T-helper 2 cell treated with Interferon-gamma antibody and Interleukin-4, amounts not matched to agents 100 ng/mL and 5 ng/mL, for 36 hours (primary cell): Measurements from ENCODE around the gene SSNA1. TPM values are rescaled to one million over a fixed set of nuclear protein-coding genes. Genes with fewer than 3 reads are reported as not detected.

ENCODE experiments used
- intact Hi-C: fragments of 100-400 bp; cut with micrococcal nuclease; formaldehyde crosslinking; loops from one replicate; pipeline ENCODE4 v1.15.1; 2023
- total RNA-seq: library from RNA; stranded (reverse); gene quantifications from 2 replicates; pipeline ENCODE4 v1.2.3, GENCODE V29; 2022

SSNA1 gene
- total RNA-seq, 1 donor from 2014 or later: 88.3 TPM

DNA sequence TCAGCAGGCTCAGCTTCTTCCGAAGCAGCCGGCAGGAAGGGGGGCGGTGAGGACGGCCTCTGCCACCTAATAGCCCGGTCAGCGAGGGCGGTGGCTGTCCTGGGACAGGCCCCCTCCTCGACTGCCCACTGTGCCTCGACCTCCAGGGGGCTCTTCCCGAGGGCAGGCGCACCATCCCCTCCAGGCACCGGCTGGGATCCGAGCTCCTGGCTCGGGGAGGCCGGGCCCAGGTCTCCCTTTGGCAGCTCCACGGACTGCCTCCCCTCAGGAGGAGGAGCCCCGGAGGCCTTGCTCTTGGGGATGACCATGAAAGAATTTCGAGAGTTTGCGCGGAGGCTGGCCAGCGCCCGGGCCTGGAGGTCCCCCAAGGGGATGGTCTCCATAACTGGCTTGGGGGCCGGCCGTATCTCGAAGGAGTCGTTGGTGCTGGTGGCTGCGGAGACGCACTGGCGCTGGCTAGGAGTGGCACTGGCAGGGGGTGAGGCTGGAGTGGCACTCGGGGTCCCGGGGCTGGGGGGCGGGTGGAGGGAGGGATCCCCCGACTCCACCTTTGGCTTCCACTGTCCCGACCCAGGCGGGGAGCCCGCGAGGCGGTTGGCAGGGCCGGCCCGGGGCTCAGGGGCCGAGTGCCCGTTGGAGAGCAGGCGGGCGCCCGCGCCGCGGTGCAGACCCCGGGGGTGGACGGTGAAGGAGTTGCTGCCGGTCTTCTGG lies 11.1 kb downstream of the SSNA1 start:
- intact Hi-C loops: loop anchor here (1.0 to 2.0 kb wide), 2 partner anchors 24 to 49 kb away; no protein-coding TSS in a partner anchor

DNA sequence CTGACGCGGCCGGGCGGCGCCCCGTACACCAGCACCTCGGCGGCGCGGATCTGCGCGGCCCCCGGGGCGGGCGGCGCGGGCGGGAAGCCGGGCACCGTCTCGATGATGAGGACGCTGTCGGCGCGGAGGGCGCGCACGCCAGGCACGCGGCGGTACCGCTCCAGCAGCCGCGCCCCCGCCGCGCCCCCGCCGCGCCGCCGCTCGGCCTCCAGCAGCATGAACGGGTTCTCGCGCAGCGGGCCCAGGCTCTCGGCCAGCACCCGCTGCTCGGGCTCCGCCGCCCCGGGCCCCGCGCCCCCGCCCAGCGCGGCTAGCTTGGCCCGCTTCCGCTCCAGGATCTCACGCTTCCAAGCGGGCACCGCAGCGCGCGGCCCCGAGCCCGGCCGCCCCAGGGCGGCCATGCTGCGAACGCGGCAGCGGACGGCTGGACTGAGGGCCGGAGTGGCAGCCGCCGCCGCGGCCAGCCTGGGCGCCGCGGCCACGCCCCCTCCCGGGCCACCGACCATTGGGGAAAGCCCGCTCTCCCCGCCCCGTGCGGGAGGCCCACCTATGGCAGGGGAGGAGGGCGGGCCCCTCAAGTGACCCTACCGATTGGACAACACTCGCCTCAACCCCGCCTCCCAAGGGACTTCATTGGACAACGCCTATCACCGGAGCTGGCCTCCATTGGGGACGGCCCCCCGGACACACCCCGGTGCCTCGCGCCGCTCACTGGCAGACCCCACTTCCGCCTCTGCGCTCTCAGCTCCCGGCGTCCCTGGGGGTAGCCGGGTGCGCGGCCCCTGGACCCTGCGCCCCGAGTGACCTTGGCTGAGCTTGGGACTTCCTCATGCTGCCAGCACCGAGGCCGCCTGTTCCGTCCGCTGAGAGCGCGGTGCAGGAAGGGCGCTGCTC lies 12.1 kb downstream of the SSNA1 start, which contains the start of gene TPRN:
Gene TPRN (minus strand): TSS at position 431 of the 894 bp plus-strand sequence. CDS start 30 bp downstream, at position 401.
- intact Hi-C loops: loop anchor here (1.0 to 2.0 kb wide), 2 partner anchors 23 to 50 kb away; no protein-coding TSS in a partner anchor

DNA sequence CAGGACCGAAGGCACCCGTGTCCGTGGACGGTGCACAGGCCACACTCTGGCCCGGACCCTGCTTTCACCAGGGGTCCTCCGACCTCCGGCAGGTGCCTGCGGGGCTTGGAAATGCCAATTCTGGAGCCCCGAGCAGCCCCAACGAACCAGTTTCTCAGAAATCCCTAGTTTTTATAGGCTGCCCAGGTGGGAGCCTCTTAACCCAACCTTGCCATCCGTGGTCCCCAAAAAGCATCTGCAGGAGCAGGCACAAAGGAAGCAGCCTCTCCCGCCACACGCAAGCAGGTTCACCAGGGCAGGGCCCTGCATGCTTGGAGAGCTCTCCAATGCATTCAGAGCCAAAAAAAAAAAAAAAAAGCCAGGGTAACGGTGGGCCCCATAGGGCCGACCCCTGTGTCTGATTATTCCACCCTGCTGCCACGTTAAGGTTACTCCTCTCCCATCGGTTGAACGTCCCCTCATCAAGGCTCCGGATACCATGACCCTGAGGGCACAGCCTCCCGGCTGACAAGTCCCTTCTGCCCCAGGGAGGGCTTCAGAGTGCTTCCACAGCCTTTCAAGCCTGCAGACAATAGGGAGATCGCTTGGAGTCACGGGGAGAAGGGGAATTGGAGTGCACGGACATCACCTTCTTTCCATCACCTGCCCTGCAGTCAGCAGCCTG lies 12.9 kb downstream of the SSNA1 start:
- intact Hi-C loops: loop anchor here (2.0 kb wide), 1 partner anchor 51 kb away; no protein-coding TSS in a partner anchor

GRCh38 chr9:137202966-137203365 lies 14.5 kb downstream of the SSNA1 start:
- intact Hi-C loops: no loop called here

DNA sequence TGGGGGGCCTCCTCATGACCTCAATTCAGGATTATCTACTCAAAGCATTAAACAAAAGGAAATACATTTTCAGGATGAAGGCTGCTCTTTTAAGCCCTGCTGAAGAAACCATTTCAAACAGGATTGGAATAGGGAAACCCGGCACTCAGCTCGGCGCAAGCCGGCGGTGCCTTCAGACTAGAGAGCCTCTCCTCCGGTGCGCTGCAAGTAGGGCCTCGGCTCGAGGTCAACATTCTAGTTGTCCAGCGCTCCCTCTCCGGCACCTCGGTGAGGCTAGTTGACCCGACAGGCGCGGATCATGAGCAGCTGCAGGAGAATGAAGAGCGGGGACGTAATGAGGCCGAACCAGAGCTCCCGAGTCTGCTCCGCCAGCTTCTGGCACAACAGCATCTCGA lies 16.3 kb downstream of the SSNA1 start:
- intact Hi-C loops: loop anchor here (1.0 to 5.0 kb wide), 4 partner anchors 16 to 77 kb away; partner anchors contain the start of genes ANAPC2, SSNA1 and TUBB4B

- intact Hi-C loops: loop anchor here (1.0 to 5.0 kb wide), 4 partner anchors 17 to 78 kb away; partner anchors contain the start of genes ANAPC2, SSNA1 and TUBB4B
Measured at GRCh38 chr9:137205126-137206069, 16.9 kb downstream of the SSNA1 start, which contains the start of the genes NDOR1 and TMEM203. Gene NDOR1, plus strand, starts transcription at chr9:137205700. Its CDS starts 78 bp downstream, at chr9:137205778. Gene TMEM203, minus strand, starts transcription at chr9:137205648. Its CDS starts 234 bp downstream, at chr9:137205414.

DNA sequence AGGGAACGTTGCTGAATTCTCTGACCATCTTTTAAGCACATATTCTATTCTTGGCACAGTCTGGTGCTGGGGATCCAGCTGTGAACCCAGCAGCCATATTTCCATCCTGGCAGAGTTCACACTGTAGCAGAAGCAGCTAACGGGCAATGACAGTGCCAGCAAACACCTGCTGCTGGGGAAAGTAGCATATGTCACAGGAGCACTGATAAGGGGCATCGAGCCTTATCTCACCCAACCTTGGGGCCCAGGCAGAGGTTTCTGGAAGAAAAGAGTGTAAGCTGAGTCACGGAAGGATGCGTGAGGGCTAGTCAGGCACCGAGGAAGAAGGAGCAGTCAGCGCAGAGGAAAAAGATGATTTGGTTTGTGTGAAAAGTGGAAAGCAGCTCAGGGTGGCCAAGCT lies 18.1 kb downstream of the SSNA1 start:
- intact Hi-C loops: loop anchor here (5.0 kb wide), 2 partner anchors 36 to 79 kb away; partner anchors contain the start of gene TUBB4B

DNA sequence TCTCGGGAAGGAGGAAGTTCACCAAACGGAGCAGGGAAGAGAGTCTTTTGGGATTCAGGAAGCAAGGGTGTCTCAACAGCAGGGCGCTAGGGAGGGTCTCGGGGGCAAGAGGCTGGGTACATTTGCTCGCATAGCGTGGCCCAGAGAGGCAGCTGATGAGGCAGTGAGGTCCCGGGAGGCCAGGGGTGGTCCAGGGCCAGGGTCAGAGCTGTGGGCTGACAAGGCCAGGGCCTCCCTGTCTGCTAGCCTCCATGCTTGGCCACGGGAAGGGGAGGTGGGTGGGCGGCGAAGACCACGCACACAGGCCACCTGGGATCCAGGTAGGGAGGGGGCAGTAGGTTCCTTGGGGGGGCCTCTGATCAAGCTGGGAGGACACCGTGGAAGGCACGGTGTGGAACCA lies 23.1 kb downstream of the SSNA1 start:
- intact Hi-C loops: no loop called here

DNA sequence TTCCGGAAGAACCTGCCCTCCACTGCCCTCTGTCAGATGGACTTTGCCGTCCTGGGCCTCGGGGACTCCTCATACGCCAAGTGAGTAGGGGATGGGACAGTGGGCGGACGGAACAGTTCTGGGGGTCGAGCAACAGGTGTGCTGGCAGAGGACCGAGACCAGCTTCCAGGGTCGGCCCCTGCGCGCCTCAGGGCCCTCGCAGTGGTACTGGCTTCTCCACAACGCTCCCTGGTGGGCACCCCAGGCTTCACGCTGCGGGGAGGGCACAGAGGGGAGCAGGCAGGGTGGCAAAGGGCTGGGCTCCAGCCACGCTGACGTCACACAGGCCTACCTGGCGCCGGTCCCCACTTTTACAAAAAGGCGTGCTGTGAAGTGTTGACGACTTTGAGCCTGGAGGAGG lies 24.0 kb downstream of the SSNA1 start:
- intact Hi-C loops: no loop called here

DNA sequence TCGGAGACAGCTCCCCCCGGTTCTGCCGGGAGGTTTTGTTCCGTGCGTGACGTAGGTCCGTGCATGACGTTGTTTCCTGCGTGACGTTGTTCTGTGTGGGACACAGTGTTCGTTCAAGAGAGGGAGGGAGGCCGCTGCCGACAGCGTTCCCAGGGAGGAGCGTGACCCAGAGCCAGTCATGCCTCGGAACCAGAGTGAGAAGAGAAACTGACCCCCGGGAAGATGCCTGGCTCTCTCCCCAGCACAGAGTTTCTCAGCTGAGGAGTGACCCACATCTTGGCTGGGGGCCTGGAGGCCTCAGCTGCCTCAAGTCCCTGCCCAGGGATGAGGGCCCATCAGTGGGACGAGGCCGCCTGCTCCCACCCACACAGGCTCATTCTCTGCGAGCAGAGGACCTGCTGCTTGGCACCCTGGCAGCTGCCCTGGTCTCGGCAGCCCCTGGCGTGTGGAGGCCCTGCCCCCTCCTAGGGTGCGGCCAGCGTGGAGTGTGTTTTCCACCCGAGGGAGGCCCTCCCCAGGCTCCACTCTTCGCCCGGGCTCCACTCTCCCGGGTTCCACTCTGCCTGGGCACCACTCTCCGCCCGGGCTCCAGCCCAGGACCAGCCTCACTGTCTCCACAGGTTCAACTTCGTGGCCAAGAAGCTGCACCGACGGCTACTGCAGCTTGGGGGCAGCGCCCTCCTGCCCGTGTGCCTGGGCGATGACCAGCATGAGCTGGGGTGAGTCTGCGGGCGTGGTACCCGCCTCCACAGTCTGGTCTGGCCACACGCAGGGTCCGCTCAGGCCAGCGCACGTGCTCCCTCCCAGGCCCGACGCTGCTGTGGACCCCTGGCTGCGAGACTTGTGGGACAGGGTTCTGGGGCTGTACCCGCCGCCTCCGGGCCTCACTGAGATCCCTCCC lies 24.9 kb downstream of the SSNA1 start:
- intact Hi-C loops: no loop called here

GRCh38 chr9:137214620-137215019 lies 26.1 kb downstream of the SSNA1 start:
- intact Hi-C loops: no loop called here

GRCh38 chr9:137215196-137215986 lies 26.9 kb downstream of the SSNA1 start:
- intact Hi-C loops: no loop called here

- intact Hi-C loops: no loop called here
Measured at GRCh38 chr9:137216188-137216965, 27.9 kb downstream of the SSNA1 start.

DNA sequence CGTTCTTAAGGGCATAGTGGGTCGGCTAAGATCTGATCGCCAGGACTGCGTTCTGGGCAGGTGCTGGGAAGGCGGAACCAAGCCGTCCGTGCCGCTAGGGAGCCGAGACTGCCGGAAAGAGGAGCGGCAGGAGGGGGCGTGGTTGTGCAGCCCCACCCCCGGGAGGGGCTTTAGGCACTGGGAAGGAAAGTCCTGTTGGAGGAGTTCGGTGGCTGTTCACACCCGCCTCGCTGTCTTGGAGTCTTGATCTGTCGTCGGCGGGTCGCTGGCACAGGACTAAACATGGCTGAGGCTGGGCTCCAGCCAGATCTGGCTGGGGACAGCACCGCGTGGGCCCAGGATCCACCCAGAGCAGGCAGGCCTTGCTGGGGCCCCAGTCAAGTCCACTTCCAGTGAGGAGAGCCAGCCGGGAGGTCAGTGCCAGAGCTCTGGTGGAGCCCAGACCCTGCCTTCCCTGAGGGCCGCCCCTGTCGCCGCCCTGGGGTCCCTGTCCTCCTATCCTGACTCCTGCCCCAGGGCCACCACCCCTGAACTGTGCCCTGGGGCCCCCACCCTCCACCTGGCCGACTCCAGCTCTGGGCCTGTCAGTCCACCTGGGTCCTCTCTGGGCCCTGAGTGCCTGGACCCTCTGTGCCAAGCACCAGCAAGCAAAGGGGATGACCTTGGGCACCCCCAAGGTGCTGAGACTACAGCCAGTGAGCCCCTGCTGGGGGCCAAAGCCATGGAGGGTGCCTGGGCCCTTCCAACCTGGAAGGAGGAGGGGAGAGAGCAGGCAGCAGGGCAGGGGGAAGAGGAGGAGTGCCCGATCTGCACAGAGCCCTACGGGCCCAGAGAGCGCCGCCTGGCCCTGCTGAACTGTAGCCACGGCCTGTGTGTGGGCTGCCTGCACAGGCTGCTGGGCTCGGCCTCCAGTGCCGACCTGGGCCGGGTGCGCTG lies 29.1 kb downstream of the SSNA1 start:
- intact Hi-C loops: no loop called here

DNA sequence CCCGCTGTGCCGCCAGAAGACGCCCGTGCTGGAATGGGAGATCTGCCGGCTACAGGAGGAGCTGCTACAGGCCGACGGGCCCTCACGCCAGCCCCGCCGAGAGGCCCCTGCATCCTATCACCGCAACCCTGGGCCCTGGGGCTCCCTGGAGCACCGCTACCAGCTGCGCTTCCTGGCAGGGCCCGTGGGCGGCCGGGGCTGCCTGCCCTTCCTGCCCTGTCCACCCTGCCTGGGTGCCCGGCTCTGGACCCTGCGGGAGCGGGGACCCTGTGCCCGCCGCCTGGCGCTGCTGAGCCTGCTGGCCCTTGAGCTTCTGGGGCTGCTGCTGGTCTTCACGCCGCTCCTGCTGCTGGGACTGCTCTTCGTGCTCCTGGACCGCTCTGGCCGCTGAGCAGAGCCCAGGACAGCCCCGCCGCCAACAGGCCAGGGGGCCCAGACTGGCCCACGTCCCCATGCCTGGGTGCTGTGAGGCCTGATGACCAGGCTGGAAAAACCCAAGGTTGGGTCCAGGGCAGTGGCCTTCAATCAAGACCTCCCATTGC lies 29.8 kb downstream of the SSNA1 start:
- intact Hi-C loops: no loop called here

DNA sequence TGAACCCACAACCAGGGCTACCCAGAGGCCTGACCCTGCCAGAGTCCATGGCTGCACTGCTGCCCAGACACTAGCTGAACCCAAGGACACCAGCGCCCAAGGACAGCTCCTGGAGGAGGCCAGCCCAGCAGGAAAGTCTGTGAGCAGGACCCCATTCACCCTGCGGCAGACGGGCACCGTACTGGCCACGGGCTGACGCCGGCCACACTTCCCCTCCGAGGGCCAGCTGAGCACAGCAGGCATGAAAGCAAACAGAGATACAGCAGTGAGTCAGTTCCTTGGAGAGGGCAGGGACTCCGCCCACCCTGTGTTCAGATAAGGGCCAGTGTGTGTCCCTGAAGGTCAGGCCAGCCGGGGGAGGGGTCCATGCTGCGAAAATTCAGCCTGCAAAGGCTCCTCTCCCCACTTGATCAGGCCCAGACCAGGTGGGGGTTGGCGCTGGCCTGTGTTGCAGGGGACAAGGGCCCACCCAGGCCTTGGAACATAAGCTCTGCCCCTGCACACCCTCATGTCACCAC lies 30.3 kb downstream of the SSNA1 start:
- intact Hi-C loops: no loop called here
